GM23338 (cell line): ENCODE measurements around the gene COL5A2. TPM values are rescaled to one million over a fixed set of nuclear protein-coding genes. Genes with fewer than 3 reads are reported as not detected.
A peak's percentile ranks its signal among the peaks of the same experiment; 100 is the strongest.

ENCODE experiments used
- ATAC-seq: fragments of 200-7000 bp; cut with Tn5 transposase; 3 replicates; pipeline ENCODE4 v1.9.1; 2020
- DNase-seq: peaks from one replicate; pipeline ENCODE4 v3.0.0-alpha.2; 2015; ENCODE audit warnings: low spot score
- H2AFZ ChIP-seq: fragments of 200-600 bp; sonication (generic); 2 replicates; pipeline ENCODE4 v1.8.0; 2016; ENCODE audit warnings: antibody characterized with exemption, mild to moderate bottlenecking, moderate library complexity
- H3F3A ChIP-seq: fragments of 200-600 bp; sonication (generic); replicated peaks from 2 replicates; pipeline ENCODE4 v1.8.0; 2017; ENCODE audit warnings: antibody characterized with exemption, mixed run types, low read depth
- H3K27ac ChIP-seq: fragments of 200-600 bp; sonication (generic); 2 replicates; pipeline ENCODE4 v1.6.1; 2016; ENCODE audit warnings: low read depth
- H3K27me3 ChIP-seq: fragments of 200-600 bp; sonication (generic); 2 replicates; pipeline ENCODE4 v1.8.0; 2016; ENCODE audit warnings: mild to moderate bottlenecking, mixed run types, moderate library complexity; ENCODE audit not compliant: insufficient read depth
- H3K36me3 ChIP-seq: fragments of 200-600 bp; sonication (generic); 2 replicates; pipeline ENCODE4 v1.8.0; 2016; ENCODE audit warnings: mild to moderate bottlenecking; ENCODE audit not compliant: insufficient read depth
- H3K4me1 ChIP-seq: fragments of 200-600 bp; sonication (generic); 2 replicates; pipeline ENCODE4 v1.8.0; 2016; ENCODE audit warnings: mild to moderate bottlenecking, moderate library complexity; ENCODE audit not compliant: insufficient read depth
- H3K4me2 ChIP-seq: fragments of 200-600 bp; sonication (generic); 2 replicates; pipeline ENCODE4 v1.7.1; 2017; ENCODE audit warnings: mixed run types
- H3K4me3 ChIP-seq: fragments of 200-600 bp; sonication (generic); 2 replicates; pipeline ENCODE4 v1.6.1; 2016; ENCODE audit warnings: mixed run types
- H3K79me2 ChIP-seq: fragments of 200-600 bp; sonication (generic); replicated peaks from 2 replicates; pipeline ENCODE4 v1.8.0; 2017; ENCODE audit warnings: mild to moderate bottlenecking; ENCODE audit not compliant: insufficient read depth
- H3K9me2 ChIP-seq: fragments of 200-600 bp; sonication (generic); 2 replicates; pipeline ENCODE4 v1.8.0; 2017; ENCODE audit not compliant: insufficient read depth
- H4K20me1 ChIP-seq: fragments of 200-600 bp; sonication (generic); replicated peaks from 2 replicates; pipeline ENCODE4 v1.8.0; 2017; ENCODE audit warnings: mild to moderate bottlenecking; ENCODE audit not compliant: insufficient read depth
- H3K27ac Mint-ChIP-seq: 2 replicates; pipeline ENCODE4 v1.8.0; 2020; ENCODE audit warnings: inconsistent platforms, mild to moderate bottlenecking, moderate library complexity, mixed read lengths
- H3K27me3 Mint-ChIP-seq: 3 replicates; pipeline ENCODE4 v1.8.0; 2022; ENCODE audit warnings: low read depth, mild to moderate bottlenecking, moderate library complexity, mixed read lengths, inconsistent platforms; ENCODE audit not compliant: insufficient read depth, poor library complexity
- H3K36me3 Mint-ChIP-seq: 3 replicates; pipeline ENCODE4 v1.8.0; 2021; ENCODE audit warnings: low read depth, mild to moderate bottlenecking, inconsistent platforms, moderate library complexity, mixed read lengths
- H3K4me1 Mint-ChIP-seq: 3 replicates; pipeline ENCODE4 v1.8.0; 2020; ENCODE audit warnings: mild to moderate bottlenecking, inconsistent platforms, mixed read lengths
- H3K4me3 Mint-ChIP-seq: 3 replicates; pipeline ENCODE4 v1.8.0; 2021; ENCODE audit warnings: moderate library complexity, mild to moderate bottlenecking, inconsistent platforms, mixed read lengths
- H3K9me3 Mint-ChIP-seq: 3 replicates; pipeline ENCODE4 v1.8.0; 2020; ENCODE audit warnings: moderate library complexity, mild to moderate bottlenecking, inconsistent platforms, mixed read lengths
- CREB1 ChIP-seq: fragments of 250-450 bp; sonication (Bioruptor Pico); IDR thresholded peaks from 2 replicates; pipeline ENCODE4 v1.5.0; 2020; ENCODE audit warnings: low read depth, mild to moderate bottlenecking, moderate library complexity
- CTCF ChIP-seq, 2 experiments: fragments of 200-600 bp in 1 of 2; sonication (generic) in 1 of 2; conservative IDR thresholded peaks; 2 replicates each; pipeline versions ENCODE4 v1.5.1 to v1.6.1; 2016 to 2017; ENCODE audit warnings: antibody characterized with exemption in 2 of 2, low read depth in 2 of 2, mild to moderate bottlenecking in 2 of 2, moderate library complexity in 1 of 2
- POLR2AphosphoS5 ChIP-seq: IDR thresholded peaks from 2 replicates; pipeline ENCODE4 v1.6.1; 2016; ENCODE audit warnings: antibody characterized with exemption, low read depth
- ZNF331 ChIP-seq: fragments of 250-450 bp; sonication (Bioruptor Pico); IDR thresholded peaks from 2 replicates; pipeline ENCODE4 v1.5.0; 2020; ENCODE audit warnings: low read depth, mild to moderate bottlenecking, moderate library complexity
- polyA plus RNA-seq: library from polyadenylated mRNA; unstranded; fragments of >200 nt; fragmentation: Nextera tagmentation; extraction: Ambion mirVana; gene quantifications from 2 replicates; pipeline ENCODE4 v1.2.1, GENCODE V29; 2016
- total RNA-seq: library from RNA; depleted of rRNA; stranded (reverse); fragments of >200 nt; shearing (Covaris generic); gene quantifications from 2 replicates; pipeline ENCODE4 v1.2.3, GENCODE V29; 2014
- TF ChIP-seq, protein P1 (sequence below): fragments of 250-450 bp; sonication (Bioruptor Pico); IDR thresholded peaks from 2 replicates; pipeline ENCODE4 v1.5.0; 2020; ENCODE audit warnings: mild to moderate bottlenecking, moderate library complexity
- TF ChIP-seq, protein P2 (sequence below): IDR thresholded peaks from one replicate; pipeline ENCODE4 v1.6.1; 2018; ENCODE audit warnings: antibody characterized with exemption; ENCODE audit not compliant: unreplicated experiment

The COL5A2 gene
- total and polyA plus RNA-seq, 2 experiments from 2014 or later: 6.7 to 19.7 TPM

DNA sequence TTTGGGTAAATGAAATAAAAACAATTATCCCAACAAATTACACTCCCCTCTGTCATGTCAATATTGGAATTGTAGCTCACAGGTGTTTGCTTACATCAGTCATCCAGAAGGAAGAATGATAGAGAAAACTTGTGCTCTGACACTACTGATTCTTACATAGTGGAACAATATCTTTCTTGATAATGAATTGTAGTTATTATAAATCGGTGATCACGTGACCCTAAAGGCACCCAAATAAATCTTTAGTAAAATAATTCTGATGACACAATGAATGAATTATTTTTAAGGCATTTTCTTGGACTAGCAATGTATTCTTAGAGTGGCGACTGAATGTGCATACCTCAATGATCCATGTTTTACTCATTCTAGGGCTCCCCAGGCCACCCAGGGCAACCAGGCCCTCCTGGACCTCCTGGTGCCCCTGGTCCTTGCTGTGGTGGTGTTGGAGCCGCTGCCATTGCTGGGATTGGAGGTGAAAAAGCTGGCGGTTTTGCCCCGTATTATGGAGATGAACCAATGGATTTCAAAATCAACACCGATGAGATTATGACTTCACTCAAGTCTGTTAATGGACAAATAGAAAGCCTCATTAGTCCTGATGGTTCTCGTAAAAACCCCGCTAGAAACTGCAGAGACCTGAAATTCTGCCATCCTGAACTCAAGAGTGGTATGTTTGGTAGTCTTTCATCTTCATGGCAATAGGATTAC lies 170.9 kb downstream of the COL5A2 start:
- H3K27me3 ChIP-seq: no peaks in the 10 kb centered on the region
- Mint-ChIP-seq H3K27ac (no peak overlapping the region), H3K27me3 (no peaks in the 10 kb centered on the region), H3K36me3 (no peaks in the 10 kb centered on the region), H3K4me1 (no peaks in the 10 kb centered on the region), H3K9me3 (no peaks in the 10 kb centered on the region), H3K4me3 (no peak overlapping the region)
- H3K4me2 ChIP-seq: no peak overlapping the region
- H3K4me1 ChIP-seq: no peaks in the 10 kb centered on the region
- H3K79me2 ChIP-seq: no peaks in the 10 kb centered on the region
- TF ChIP-seq POLR2AphosphoS5: no peak
- H3K4me3 ChIP-seq: no peak overlapping the region
- no peak for DNase-seq
- H3F3A ChIP-seq: no peaks in the 10 kb centered on the region
- ATAC-seq: no peak
- H3K9me2 ChIP-seq: no peaks in the 10 kb centered on the region
- no peaks in the 10 kb centered on the region for H4K20me1 ChIP-seq
- H3K27ac ChIP-seq: no peak overlapping the region
- H2AFZ ChIP-seq: 0 out of 2 replicates have a peak overlapping the region, but pooled peaks have one; percentile 35
- no peaks in the 10 kb centered on the region for H3K36me3 ChIP-seq

GRCh38 chr2:189002079-189002478 lies 177.5 kb downstream of the COL5A2 start:
- H3K4me1 Mint-ChIP-seq: no peaks in the 10 kb centered on the region
- H3K27ac ChIP-seq: no peak overlapping the region
- no peaks in the 10 kb centered on the region for H3K79me2 ChIP-seq
- H3K27me3 ChIP-seq: no peaks in the 10 kb centered on the region
- H3K27me3 Mint-ChIP-seq: peaks cover 2% of the 10 kb centered on the region
- no peaks in the 10 kb centered on the region for H4K20me1 ChIP-seq
- H2AFZ ChIP-seq: no peak overlapping the region
- no peaks in the 10 kb centered on the region for H3K9me2 ChIP-seq
- no peak overlapping the region for H3K4me3 Mint-ChIP-seq
- DNase-seq (no peak), ATAC-seq (no peak)
- H3K9me3 Mint-ChIP-seq: no peaks in the 10 kb centered on the region
- no peaks in the 10 kb centered on the region for H3K36me3 Mint-ChIP-seq
- TF ChIP-seq CREB1 (CRISPR knock-in tag) (no peak), ZNF331 (CRISPR knock-in tag) (no peak), CTCF (conservative IDR thresholded peaks at IDR 0.05; ENCODE audit: low read depth in 2 of 2) (no peak), POLR2AphosphoS5 (no peak)
- TF ChIP-seq, protein P1, sequence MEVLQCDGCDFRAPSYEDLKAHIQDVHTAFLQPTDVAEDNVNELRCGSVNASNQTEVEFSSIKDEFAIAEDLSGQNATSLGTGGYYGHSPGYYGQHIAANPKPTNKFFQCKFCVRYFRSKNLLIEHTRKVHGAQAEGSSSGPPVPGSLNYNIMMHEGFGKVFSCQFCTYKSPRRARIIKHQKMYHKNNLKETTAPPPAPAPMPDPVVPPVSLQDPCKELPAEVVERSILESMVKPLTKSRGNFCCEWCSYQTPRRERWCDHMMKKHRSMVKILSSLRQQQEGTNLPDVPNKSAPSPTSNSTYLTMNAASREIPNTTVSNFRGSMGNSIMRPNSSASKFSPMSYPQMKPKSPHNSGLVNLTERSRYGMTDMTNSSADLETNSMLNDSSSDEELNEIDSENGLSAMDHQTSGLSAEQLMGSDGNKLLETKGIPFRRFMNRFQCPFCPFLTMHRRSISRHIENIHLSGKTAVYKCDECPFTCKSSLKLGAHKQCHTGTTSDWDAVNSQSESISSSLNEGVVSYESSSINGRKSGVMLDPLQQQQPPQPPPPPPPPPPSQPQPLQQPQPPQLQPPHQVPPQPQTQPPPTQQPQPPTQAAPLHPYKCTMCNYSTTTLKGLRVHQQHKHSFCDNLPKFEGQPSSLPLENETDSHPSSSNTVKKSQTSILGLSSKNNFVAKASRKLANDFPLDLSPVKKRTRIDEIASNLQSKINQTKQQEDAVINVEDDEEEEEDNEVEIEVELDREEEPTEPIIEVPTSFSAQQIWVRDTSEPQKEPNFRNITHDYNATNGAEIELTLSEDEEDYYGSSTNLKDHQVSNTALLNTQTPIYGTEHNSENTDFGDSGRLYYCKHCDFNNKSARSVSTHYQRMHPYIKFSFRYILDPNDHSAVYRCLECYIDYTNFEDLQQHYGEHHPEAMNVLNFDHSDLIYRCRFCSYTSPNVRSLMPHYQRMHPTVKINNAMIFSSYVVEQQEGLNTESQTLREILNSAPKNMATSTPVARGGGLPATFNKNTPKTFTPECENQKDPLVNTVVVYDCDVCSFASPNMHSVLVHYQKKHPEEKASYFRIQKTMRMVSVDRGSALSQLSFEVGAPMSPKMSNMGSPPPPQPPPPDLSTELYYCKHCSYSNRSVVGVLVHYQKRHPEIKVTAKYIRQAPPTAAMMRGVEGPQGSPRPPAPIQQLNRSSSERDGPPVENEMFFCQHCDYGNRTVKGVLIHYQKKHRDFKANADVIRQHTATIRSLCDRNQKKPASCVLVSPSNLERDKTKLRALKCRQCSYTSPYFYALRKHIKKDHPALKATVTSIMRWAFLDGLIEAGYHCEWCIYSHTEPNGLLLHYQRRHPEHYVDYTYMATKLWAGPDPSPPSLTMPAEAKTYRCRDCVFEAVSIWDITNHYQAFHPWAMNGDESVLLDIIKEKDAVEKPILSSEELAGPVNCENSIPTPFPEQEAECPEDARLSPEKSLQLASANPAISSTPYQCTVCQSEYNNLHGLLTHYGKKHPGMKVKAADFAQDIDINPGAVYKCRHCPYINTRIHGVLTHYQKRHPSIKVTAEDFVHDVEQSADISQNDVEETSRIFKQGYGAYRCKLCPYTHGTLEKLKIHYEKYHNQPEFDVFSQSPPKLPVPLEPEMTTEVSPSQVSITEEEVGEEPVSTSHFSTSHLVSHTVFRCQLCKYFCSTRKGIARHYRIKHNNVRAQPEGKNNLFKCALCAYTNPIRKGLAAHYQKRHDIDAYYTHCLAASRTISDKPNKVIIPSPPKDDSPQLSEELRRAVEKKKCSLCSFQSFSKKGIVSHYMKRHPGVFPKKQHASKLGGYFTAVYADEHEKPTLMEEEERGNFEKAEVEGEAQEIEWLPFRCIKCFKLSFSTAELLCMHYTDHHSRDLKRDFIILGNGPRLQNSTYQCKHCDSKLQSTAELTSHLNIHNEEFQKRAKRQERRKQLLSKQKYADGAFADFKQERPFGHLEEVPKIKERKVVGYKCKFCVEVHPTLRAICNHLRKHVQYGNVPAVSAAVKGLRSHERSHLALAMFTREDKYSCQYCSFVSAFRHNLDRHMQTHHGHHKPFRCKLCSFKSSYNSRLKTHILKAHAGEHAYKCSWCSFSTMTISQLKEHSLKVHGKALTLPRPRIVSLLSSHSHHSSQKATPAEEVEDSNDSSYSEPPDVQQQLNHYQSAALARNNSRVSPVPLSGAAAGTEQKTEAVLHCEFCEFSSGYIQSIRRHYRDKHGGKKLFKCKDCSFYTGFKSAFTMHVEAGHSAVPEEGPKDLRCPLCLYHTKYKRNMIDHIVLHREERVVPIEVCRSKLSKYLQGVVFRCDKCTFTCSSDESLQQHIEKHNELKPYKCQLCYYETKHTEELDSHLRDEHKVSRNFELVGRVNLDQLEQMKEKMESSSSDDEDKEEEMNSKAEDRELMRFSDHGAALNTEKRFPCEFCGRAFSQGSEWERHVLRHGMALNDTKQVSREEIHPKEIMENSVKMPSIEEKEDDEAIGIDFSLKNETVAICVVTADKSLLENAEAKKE (CRISPR knock-in tag): no peak
- TF ChIP-seq, protein P2, sequence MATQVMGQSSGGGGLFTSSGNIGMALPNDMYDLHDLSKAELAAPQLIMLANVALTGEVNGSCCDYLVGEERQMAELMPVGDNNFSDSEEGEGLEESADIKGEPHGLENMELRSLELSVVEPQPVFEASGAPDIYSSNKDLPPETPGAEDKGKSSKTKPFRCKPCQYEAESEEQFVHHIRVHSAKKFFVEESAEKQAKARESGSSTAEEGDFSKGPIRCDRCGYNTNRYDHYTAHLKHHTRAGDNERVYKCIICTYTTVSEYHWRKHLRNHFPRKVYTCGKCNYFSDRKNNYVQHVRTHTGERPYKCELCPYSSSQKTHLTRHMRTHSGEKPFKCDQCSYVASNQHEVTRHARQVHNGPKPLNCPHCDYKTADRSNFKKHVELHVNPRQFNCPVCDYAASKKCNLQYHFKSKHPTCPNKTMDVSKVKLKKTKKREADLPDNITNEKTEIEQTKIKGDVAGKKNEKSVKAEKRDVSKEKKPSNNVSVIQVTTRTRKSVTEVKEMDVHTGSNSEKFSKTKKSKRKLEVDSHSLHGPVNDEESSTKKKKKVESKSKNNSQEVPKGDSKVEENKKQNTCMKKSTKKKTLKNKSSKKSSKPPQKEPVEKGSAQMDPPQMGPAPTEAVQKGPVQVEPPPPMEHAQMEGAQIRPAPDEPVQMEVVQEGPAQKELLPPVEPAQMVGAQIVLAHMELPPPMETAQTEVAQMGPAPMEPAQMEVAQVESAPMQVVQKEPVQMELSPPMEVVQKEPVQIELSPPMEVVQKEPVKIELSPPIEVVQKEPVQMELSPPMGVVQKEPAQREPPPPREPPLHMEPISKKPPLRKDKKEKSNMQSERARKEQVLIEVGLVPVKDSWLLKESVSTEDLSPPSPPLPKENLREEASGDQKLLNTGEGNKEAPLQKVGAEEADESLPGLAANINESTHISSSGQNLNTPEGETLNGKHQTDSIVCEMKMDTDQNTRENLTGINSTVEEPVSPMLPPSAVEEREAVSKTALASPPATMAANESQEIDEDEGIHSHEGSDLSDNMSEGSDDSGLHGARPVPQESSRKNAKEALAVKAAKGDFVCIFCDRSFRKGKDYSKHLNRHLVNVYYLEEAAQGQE: no peak
- H3K27ac Mint-ChIP-seq: no peak overlapping the region
- H3K4me3 ChIP-seq: no peak overlapping the region
- no peaks in the 10 kb centered on the region for H3K4me1 ChIP-seq
- no peaks in the 10 kb centered on the region for H3F3A ChIP-seq
- H3K4me2 ChIP-seq: no peak overlapping the region
- H3K36me3 ChIP-seq: no peaks in the 10 kb centered on the region
